Neural progenitor cell (in vitro differentiated cells): Measurements from ENCODE around the gene FHOD3.

ENCODE experiments used
- EZH2 ChIP-seq: fragments of 200-600 bp; sonication (generic); IDR thresholded peaks from 2 replicates; pipeline ENCODE4 v1.6.1; 2017; ENCODE audit warnings: antibody characterized with exemption, mild to moderate bottlenecking, moderate library complexity
- EZH2phosphoT487 ChIP-seq: fragments of 200-600 bp; sonication (generic); IDR thresholded peaks from 2 replicates; pipeline ENCODE4 v1.6.1; 2017; ENCODE audit warnings: antibody characterized with exemption
- TF ChIP-seq, protein P1 (sequence below): fragments of 200-600 bp; sonication (generic); IDR thresholded peaks from 2 replicates; pipeline ENCODE4 v1.5.1; 2017; ENCODE audit warnings: antibody characterized with exemption, mild to moderate bottlenecking

- TF ChIP-seq, protein P1, sequence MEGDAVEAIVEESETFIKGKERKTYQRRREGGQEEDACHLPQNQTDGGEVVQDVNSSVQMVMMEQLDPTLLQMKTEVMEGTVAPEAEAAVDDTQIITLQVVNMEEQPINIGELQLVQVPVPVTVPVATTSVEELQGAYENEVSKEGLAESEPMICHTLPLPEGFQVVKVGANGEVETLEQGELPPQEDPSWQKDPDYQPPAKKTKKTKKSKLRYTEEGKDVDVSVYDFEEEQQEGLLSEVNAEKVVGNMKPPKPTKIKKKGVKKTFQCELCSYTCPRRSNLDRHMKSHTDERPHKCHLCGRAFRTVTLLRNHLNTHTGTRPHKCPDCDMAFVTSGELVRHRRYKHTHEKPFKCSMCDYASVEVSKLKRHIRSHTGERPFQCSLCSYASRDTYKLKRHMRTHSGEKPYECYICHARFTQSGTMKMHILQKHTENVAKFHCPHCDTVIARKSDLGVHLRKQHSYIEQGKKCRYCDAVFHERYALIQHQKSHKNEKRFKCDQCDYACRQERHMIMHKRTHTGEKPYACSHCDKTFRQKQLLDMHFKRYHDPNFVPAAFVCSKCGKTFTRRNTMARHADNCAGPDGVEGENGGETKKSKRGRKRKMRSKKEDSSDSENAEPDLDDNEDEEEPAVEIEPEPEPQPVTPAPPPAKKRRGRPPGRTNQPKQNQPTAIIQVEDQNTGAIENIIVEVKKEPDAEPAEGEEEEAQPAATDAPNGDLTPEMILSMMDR = no peak
- TF ChIP-seq EZH2 = no peak
- no peak for TF ChIP-seq EZH2phosphoT487
These were observed 260.7 kb downstream of the FHOD3 start for GRCh38 chr18:36558234-36558633.
